ENCODE data around the gene NOS1AP. TPM values are rescaled to one million over a fixed set of nuclear protein-coding genes. Genes with fewer than 3 reads are reported as not detected.
"Not testable (repeated sequence)": the region's sequence is repeated elsewhere in the genome, so short reads cannot be mapped to it uniquely, and the experiment has no call there.

The NOS1AP gene
- total RNA-seq, 1 donor from 2014 or later = 1.4 TPM

DNA sequence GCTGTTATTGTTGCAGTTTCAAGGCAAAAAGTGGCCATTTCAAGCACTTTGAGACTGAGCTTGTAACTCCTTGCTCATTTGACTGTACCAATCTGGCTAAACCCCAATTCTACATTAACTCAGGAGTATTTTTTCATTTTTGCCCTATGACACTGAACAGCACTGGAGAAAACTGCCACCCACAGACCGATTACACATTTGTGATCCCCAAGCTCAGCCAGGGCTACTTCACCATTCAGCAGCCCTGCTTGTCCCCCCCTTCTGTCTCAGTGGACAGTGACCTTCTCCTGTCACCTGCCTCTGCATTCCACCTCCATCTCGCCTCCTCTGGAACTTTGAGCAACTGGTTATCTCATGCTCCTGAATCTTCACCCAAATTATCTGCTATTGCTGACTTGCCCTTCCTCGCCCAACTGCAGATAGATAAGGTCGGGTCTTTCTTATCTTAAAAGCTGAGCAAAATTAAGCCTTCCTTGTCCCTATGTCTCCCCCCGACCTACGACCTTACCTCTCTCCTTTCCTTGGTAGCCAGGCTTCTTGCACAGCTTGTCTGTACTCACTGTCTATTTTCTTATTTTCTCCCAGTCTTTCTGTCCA is 281.9 kb downstream of the NOS1AP start:
- no peak for ATAC-seq

DNA sequence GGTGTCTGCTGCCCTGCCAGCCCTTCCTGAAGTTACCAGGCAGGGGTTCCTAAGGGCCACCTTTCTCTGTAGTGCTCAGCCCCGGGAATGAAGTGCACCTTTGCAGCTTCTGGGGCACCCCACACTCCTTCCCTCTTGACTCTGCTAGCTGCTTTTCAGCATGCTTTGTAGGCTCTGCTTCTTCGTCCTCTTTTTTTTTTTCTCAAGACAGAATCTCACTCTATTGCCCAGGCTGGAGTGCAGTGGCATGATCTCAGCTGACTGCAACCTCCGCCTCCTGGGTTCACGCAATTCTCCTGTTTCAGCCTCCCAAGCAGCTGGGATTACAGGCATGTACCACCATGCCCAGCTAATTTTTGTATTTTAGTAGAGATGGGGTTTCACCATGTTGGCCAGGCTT is 282.4 kb downstream of the NOS1AP start:
- ATAC-seq = not testable (repeated sequence)

DNA sequence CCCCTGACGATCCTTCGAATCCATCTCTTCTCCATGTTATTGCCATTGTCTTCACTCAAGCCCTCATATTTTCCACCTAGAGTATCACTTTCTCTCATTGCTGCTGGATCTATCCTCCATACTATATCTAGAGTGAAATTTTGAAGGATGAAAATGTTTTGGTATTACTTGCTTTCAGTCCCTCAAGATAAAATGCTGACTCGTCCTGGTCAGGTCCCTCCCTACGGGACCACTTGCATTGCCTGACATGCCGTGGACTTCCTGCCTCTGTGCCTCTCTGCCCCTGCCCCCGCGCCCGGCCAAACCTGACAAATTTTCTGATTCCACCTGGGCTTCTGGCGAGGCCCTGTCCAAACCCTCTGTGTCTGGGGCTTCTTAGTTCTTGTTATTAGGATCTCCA is 283.6 kb downstream of the NOS1AP start:
- ATAC-seq = no peak

DNA sequence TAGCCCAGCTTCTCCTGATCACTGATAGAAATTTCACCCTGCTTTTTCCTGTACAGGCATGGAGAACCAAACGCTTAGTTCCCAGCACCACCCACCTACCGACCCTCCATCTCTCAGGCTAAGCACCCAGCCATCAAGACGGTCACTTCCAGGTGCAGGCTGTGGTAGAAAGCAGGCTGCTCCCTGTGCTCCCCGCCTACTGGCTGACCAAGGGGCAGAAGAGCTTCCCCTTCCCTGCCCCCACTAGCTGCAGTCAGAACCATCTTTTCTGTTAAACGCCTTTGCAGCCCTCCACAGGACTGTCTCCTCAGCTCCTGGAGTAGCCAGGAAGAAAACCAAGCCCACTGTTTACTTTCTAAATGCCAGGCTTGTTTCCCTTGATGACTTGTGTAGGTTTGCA is 284.2 kb downstream of the NOS1AP start:
- ATAC-seq = no peak

DNA sequence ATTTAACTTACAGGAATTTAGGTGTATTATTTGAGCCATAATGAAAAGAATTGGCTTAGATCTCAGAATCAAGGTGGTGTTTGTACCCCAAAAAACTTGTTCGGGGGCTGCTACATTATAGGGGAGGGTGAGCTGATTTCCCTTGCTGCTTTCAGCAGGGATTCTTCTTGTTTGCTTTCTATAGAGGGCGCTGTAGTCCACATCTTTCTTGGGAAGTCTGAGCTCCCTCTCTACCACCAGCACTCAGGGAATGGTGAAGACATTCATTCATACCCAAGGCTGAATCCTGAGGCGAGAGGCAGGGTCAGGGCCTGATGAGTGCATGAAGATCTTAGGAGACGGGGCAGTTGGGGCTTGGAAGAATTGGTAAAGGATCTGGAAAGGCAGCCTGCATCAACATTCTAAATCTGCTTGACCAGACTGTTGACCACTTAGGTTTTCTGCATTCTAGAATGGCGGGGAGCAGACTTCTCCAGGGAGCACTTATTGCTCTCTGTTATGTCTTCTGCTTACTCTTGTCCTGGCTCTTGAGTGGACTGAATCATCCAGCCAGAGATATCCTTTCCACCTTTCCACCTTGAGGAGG is 288.3 kb downstream of the NOS1AP start:
- ATAC-seq = peak; percentile 69

DNA sequence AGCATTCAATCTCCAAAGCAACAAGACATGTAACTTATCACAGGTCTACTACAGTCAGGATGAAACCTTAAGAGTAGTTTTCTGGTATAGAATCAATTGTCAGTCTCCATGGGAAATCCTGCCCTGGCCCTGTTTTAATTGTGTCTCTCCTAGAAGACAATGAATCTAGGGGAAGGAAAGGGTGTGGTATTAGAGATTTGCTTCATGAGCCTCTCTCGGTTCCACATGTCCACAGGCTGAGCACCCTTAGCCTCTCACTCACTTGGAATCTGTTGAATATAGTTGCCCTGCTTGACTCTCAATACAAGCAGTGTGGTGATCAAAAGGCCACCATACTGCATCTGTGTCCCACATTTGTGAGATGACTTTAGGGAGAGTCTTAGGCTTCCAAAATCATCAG is 289.4 kb downstream of the NOS1AP start:
- no peak for ATAC-seq

DNA sequence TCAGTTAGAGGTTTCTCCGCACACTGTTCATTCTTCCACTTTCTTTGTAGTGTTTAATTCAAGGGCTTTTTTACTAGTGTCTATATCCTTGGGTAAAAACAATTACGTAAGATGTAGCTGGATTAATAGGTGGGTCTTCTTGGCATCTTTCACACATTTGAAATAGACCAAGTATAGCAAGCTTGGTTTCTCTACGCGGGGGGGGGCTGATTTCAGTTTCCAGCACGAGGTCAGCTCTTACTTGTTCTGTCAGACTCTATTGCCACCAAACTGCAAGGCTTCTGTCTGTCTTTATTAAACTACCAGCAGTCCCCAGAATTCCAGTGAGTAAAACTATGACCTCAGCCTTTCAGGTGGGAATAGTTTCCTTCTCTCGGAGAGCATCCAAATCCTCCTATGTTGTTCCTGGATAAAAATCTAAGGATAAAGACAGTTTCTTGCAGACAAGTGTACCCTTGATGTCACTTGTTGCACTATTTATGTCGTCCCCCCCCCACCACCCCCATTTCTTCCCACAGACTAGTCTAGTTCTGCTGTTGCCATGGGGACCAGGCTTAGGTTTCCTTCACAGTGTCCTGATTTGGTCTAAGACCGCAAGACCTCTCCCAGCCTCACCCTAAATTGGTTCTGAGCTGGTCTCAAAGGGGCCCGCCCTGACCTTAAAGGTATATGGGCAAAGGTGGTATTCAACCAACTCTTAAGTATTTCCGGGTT is 290.2 kb downstream of the NOS1AP start:
- ATAC-seq = no peak

DNA sequence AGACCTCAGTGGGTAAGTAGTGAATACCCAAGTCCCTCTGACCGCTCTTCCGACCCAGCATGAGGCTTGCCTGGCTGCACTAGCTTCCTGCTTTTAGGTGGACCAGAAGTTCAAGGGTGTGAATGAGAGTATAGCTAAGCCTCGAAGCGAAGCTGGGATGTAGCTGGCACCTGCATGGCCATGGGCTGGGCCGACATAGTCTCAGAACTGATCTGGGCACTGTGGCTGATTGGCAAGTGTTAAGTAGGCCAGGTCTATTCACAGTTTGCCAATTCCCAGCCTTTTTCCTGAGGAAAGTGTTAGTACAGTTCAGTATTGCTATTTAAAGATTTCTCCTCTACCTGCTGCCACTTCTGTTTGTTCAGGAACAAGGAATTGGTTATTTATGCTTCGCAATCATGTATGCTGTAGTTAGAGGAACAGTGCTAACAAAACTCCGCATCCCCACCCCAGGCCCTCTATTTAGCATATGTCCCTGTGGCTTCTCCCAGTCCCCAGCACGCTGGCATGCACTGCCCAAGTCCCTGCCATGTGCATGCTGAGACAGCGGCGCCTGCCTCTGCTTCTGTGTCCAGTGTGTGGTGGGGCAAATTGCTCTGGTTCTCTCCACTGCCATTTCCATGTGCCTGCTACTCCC is 290.9 kb downstream of the NOS1AP start:
- ATAC-seq = no peak

DNA sequence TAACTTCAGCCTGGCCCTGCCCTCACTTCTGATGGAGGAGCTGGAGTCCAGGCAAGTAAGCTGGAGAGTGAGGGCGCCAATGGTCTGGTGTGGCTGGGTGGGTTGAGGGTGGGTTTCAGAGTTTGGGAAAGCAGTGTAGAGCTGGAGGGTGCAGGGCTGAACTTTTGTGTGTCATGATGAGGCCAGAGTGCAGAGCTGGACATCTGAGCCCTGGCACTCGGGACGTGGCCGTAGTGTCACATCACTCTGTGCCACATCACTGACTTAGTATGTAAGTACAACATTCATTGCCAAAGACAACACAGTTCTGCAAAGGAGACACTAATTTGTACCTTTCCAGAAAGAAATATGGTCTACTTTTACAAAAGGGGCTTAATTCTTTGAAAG is 291.4 kb downstream of the NOS1AP start:
- no peak for ATAC-seq

DNA sequence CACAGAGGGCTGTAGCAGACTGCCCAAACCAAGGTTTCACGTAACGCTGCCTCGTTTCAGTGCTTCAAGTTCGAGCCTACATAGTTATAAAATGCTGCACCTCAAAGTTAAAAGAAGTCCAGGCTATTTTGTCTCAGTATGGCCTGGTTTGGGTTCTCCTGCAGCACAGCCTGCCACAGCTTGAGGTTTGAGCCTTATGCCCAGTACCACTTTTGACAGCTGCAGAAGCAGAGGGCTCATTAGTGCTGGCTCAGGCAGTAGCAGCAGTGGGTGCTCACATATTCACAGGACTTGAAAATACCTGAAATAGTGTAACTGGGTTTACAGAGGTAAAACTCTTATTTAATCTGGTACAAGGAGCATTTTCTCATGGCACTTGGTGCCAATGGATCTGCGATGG is 291.9 kb downstream of the NOS1AP start:
- no peak for ATAC-seq

GRCh38 chr1:162363823-162364222 is 294.3 kb downstream of the NOS1AP start:
- no peak for ATAC-seq

- ATAC-seq = no peak
Measured at GRCh38 chr1:162364498-162364897, 295.0 kb downstream of the NOS1AP start.

DNA sequence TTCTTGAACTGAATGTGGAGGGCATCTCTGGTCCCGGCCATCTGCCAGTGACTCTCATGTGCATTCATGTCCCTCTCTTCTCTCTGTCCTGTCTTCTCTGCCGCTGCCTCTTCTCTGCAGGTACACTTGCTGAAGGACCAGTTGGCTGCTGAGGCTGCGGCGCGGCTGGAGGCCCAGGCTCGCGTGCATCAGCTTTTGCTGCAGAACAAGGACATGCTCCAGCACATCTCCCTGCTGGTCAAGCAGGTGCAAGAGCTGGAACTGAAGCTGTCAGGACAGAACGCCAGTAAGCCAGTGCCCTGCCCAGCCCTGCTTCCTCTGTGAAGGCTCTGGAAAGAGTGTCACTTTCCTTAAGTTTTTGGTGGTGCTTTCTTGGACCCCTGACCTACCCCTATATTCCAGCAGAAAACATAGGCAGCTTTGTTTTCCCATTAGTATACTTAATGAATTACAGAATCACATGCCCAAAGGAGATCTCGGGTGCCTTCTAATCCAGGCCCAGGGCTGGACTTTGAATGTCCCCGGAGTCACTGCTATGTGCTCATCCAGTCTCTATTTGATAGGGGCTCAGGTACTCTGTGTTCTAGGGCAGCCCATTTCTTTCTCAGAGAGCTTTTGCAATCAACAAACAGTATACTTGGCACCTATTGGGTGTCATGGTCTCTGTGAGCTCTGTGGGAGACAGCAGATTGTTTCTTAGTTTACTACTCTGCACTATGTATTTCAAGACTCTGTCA is 296.0 kb downstream of the NOS1AP start:
- peak; percentile 68 for ATAC-seq

DNA sequence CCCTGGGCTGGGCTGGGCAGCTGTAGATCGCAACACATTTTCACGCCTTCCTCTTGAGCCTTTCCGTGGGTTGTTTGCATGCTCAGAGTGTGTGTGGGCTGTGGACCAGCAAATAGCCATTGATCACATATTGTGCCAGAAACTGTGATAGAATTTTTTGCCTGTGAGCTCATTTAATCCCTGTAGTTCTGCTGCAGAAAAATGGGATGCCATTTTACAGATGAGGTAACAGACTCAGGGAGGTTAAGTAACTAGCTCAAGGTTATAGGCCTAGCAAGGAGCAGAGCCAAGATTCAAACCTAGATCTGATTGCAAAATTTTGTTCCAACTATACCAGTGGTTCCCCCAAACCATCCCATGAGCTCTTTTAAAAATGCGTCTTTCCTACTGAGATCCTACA is 296.7 kb downstream of the NOS1AP start:
- ATAC-seq = no peak

- ATAC-seq = peak; percentile 41
Measured at GRCh38 chr1:162366671-162367070, 297.2 kb downstream of the NOS1AP start.

GRCh38 chr1:162367073-162367472 is 297.6 kb downstream of the NOS1AP start:
- ATAC-seq = no peak

GRCh38 chr1:162367772-162368171 is 298.3 kb downstream of the NOS1AP start:
- ATAC-seq = no peak

DNA sequence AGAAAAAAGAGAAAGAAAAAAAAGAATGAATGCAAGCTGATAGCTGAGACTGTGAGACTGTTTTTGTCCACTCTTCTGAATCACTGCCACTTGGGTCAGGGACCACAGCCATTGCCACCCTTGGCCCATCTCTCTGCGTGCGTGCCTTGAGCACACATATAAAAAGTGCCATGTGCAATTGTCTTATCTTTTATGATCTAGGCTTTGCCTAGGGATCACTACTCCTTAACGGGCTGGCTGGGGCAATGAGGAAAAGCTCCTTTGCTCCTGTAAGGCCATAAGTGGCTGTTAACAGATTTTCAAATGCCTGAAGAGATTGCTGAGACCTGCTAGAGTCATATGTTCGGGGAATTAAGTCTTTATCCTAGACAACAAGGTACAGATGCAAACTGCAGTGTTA is 299.0 kb downstream of the NOS1AP start:
- no peak for ATAC-seq

DNA sequence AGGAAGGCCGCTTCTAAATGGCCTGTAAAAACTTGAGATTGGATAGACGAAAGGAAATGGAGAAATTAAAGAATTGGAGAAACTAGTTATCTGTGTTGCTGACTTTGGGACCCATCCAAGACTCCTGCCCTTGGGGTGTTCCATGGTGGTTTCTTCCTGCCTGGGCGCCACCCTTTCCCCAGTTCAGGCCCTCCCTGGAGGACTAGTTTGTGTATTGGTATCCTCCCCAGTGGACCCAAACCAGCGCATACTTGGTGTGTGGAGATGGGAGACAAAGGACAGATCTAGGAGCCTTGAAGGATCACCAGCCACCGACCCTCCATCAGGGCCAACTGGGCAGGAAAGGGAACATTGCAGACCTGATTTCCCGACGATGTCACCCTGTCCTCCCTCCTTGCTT is 300.1 kb downstream of the NOS1AP start:
- no peak for ATAC-seq

DNA sequence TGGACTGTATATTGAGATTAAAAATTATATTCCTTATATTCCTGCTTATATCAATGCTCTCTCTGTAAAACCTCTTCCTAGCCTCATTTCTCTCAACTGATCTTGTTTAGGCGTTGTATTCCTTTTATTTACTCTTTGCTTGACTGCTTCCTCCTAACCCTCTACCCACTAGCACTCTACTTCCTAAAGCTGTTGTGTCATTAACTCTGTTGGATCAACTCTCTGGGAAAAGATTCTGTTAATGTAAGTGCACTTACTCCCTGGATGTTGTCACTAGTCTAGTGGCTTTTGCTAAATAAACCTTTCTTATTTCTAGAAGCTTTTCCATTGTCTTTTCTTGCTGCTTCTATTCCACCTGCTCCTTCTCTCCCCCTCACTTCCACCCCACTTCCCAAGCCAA is 300.7 kb downstream of the NOS1AP start:
- no peak for ATAC-seq

GRCh38 chr1:162370721-162371120 is 301.2 kb downstream of the NOS1AP start:
- no peak for ATAC-seq

DNA sequence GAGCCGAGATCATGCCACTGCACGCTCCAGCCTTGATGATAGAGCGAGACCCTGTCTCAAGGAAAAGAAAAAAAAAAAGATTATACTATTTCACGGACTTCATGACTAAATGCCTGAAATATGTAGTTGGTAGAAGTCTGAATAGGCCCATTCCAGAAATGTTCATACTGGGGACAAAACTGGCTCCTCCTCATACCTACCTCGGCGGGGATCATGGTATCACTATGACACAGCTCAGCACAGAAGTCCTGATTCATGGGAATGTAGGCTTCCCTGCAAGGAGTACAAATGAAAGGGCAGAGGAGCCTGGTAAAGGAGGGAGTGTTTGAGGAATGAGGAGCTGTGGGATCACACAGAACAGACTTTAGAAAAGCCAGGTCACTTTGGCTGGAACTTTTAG is 302.1 kb downstream of the NOS1AP start:
- ATAC-seq = peak; percentile 62
